NOMO-1 treated with DMSO at 0.1 percent for 48 hours (cell line): ENCODE data around the gene SDSL.

ENCODE experiments used
- DNase-seq: peaks from one replicate; lab custom pipeline; 2025; ENCODE audit not compliant: unreplicated experiment; lab: John Stamatoyannopoulos, UW

The SDSL gene, protein sequence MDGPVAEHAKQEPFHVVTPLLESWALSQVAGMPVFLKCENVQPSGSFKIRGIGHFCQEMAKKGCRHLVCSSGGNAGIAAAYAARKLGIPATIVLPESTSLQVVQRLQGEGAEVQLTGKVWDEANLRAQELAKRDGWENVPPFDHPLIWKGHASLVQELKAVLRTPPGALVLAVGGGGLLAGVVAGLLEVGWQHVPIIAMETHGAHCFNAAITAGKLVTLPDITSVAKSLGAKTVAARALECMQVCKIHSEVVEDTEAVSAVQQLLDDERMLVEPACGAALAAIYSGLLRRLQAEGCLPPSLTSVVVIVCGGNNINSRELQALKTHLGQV

GRCh38 chr12:113422030-113422885, at the start of gene SDSL:
TSS of gene SDSL (plus strand) at chr12:113422380. CDS start at chr12:113427983, 5,603 bp downstream.
- peak; percentile 99 for DNase-seq

DNA sequence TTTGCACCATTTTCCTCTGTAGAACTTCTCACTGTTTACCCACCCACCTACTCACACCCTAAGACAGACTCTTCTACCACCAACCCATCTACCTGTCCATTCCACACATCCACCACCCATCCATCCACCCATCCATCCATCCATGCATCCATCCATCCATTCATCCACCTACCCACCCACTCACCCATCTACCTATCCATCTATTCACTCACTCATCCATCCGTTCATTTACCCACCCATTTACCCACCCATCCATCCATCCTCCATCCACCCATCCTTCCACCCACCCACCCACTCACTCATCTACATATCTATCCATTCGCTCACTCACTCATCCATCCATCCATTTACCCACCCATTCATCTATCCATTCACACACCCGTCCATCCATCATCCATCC, 48.7 kb upstream of the SDSL start:
- no peak for DNase-seq

- no peak for DNase-seq
Observed at GRCh38 chr12:113373969-113374368, 48.2 kb upstream of the SDSL start.

- no peak for DNase-seq
Observed at GRCh38 chr12:113374823-113375428, 47.3 kb upstream of the SDSL start.

DNA sequence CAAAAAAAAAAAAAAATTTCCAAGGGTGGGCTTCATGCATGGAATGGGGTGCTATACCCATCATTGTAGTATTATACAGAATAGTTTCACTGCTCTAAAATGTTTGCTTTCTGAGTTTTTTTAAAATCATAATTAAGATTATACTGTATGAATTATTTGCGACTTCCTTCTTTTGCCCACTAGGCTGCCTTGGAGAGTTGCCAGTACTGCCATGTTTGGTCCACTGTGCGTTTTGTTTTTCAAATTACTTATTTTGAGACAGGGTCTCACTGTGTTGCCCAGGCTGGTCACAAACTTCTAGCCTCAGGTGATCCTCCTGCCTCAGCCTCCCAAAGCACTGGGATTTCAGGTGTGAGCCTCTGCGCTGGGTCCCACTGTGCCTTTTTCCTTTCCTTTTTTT, 43.9 kb upstream of the SDSL start:
- DNase-seq = no peak

- no peak for DNase-seq
Observed at GRCh38 chr12:113381220-113381619, 41.0 kb upstream of the SDSL start.

DNA sequence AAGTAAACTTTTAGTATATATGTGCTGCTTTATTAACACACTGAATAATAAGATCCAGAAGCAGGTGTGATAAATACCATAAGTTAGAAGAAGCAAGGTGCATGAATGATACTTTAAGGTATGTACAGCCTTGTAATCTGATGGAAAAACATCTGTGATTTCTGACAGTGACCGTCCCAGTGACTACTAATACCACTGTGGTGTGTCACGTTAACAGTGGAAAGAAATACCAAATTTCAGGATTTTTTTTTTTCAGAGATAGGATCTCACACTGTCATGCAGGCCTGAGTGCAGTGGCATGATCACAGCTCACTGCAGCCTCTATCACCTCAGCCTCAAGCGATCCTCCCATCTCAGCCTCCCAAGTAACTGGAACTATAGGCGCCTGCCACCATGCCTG, 40.0 kb upstream of the SDSL start:
- DNase-seq = no peak

- DNase-seq = no peak
Observed at GRCh38 chr12:113384778-113385177, 37.4 kb upstream of the SDSL start.

DNA sequence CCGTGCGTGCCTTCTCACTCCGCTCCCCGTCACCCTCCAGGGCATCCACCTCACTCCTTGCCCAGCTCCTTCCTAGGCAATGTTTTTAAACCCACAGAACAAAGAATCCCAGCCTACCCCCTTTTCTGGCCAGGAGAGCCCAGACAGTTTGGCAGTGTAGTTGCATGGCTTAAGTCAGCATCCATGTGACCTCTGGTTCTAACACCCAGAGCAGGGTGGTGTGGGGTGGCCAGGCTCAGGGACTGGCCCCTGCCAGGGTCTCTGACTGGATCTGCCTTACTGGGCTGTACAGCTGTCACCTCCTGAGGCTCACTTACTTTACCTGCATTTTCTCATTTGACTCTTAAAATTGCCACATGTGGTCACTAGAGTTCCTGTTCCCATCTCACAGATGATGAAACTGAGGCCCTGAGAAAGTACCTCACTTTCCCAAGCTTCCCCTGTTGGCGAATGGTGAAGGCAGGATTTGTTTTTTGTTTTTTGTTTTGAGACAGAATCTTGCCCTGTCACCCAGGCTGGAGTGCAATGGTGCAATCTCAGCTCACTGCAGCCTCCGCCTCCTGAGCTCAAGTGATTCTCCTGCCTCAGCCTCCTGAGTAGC, 36.8 kb upstream of the SDSL start:
- no peak for DNase-seq

GRCh38 chr12:113386866-113387566, 35.2 kb upstream of the SDSL start:
- DNase-seq = no peak

DNA sequence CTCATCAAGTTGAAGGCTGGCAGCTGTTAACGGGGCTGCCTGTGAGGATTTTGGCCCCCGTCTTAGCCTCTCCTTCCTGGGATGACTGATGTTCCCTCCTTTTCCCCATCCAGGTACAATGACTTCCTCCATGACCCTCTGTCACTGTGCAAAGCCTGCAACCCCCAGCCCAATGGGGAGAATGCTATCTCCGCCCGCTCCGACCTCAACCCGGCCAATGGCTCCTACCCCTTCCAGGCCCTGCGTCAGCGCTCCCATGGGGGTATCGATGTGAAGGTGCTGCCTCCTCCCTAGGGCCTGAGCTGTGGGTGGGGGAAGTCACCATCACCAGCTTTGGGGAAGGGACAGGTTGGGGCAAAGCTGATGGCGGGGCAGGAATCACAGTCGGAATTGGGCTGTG, 34.5 kb upstream of the SDSL start:
- DNase-seq = no peak

GRCh38 chr12:113388351-113388750, 33.8 kb upstream of the SDSL start:
- no peak for DNase-seq

DNA sequence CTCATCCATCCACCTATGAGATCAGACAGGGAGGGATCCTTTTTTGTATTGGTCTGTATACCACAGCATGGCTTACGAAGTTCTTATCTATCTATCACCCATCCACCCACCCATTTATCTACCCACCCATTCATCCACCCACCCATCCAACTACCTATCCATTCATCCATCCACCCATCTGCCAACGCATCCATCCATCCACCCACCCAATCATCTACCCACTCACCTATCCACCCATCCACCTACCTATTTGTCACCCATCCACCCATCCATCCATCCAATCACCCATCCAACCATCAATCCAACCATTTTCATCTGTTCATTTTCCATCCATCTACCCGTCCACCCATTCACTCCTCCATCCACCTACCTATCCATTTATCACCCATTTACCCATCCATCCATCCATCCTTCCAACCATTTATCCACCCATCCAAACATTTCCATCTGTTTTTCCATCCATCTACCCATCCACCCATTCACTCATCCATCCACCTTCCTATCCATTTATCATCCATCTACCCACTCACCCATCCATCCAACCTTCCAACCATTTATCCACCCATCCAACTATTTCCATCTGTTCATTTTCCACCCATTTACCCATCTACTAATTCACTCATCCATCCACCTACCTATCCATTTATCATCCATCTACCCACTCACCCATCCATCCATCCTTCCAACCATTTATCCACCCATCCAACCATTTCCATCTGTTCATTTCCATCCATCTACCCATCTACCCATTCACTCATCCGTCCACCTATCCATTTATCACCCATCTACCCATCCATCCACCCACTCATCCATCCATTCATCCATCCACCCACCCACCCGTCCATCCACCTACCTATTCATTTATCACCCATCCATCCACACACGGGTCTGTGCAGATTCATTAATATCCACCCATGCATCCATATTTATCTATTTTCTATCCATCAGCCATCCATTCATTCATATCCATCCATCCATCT, 31.8 kb upstream of the SDSL start:
- no peak for DNase-seq

GRCh38 chr12:113391145-113391544, 31.0 kb upstream of the SDSL start:
- no peak for DNase-seq

DNA sequence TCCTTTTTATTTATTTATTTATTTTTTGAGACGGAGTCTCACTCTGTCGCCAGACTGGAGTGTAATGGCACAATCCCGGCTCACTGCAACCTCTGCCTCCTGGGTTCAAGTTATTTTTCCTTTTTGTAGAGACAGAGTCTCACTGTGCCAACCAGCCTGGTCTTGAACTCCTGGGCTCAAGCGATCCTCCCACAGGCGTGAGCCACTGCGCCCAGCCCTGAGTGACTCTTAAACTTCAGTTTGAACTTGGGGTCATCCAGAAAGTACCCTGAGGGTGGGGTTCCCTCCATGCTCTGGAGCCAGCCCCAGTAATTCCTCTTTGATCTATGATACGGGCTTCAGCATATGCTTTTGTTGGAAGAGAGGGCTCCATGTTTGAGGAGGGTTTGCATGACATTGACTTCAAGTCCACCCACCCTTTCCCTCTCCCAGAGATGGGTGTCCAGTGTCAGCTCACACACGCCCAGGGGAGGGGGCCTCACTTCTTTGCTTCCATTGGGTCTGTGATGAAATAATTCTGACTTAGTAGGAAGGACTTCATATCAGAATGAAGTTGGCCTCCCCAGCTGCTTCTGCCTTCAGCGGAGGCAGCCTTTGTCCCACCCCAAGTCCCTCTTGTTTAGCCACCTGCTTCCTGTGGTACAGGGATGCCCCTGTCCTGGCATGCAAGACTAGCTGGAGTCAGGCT, 30.4 kb upstream of the SDSL start:
- no peak for DNase-seq

- no peak for DNase-seq
Observed at GRCh38 chr12:113392520-113392919, 29.7 kb upstream of the SDSL start.

DNA sequence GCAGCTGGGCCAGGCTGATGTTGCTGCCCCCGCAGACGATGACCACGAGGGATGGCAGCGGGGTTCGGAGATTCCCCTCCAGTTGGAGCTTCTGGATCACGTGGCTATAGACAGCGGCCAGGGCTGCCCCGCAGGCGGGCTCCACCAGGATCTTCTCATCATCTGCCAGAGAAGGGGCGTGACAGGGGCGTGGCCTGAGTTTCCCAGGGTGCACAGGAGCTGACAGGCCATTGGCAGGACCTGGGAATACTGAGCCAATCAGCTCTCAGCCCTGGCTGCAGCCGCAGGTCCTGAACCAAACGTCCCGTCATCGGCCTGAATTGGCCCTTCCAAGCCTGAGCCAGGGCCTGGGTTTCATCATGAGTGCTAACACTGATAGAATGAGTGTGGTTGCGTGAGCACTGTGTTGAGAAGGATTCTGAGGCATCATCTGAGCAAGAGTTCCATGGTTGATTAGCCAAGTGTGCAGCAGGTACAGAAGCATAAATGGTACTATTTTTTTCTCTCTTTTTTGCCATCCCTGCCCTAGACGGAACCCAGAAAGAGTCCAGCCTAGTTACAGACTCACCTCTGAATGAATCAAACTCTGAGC, 29.1 kb upstream of the SDSL start:
- DNase-seq = no peak

- no peak for DNase-seq
Observed at GRCh38 chr12:113393749-113394148, 28.4 kb upstream of the SDSL start.

- no peak for DNase-seq
Observed at GRCh38 chr12:113395119-113395518, 27.1 kb upstream of the SDSL start.
